H9 (cell line): ENCODE measurements around the gene BCL7B. TPM values are rescaled to one million over a fixed set of nuclear protein-coding genes. Genes with fewer than 3 reads are reported as not detected.

ENCODE experiments used
- DNase-seq: peaks from one replicate; pipeline ENCODE4 v3.0.0-alpha.2; 2017
- H2AFZ ChIP-seq: one replicate; pipeline ENCODE4 v1.6.1; 2013; ENCODE audit warnings: mild to moderate bottlenecking, low read length, control low read depth, moderate library complexity
- H2AK5ac ChIP-seq: 2 replicates; pipeline ENCODE4 v1.6.1; 2013; ENCODE audit warnings: low read length, control low read depth, mixed read lengths; ENCODE audit not compliant: insufficient read length
- H2BK120ac ChIP-seq: one replicate; pipeline ENCODE4 v1.6.1; 2013; ENCODE audit warnings: low read depth, mild to moderate bottlenecking, low read length, control low read depth, inconsistent platforms; ENCODE audit not compliant: poor library complexity, severe bottlenecking
- H2BK12ac ChIP-seq: 2 replicates; pipeline ENCODE4 v1.6.1; 2013; ENCODE audit warnings: low read length, control low read depth, mixed read lengths, low read depth; ENCODE audit not compliant: insufficient read length
- H2BK15ac ChIP-seq: 2 replicates; pipeline ENCODE4 v1.6.1; 2013; ENCODE audit warnings: low read depth, low read length, control low read depth
- H2BK20ac ChIP-seq: one replicate; pipeline ENCODE4 v1.6.1; 2013; ENCODE audit warnings: low read depth, mild to moderate bottlenecking, low read length, control low read depth, inconsistent platforms; ENCODE audit not compliant: poor library complexity, severe bottlenecking
- H2BK5ac ChIP-seq: 2 replicates; pipeline ENCODE4 v1.6.1; 2013; ENCODE audit warnings: low read length, control low read depth, mixed read lengths; ENCODE audit not compliant: insufficient read length
- H3K14ac ChIP-seq: 2 replicates; pipeline ENCODE4 v1.6.1; 2013; ENCODE audit warnings: low read length, control low read depth; ENCODE audit not compliant: insufficient read depth
- H3K18ac ChIP-seq: 2 replicates; pipeline ENCODE4 v1.6.1; 2013; ENCODE audit warnings: low read depth, mild to moderate bottlenecking, mixed read lengths, low read length, control low read depth; ENCODE audit not compliant: insufficient read length
- H3K23ac ChIP-seq: 2 replicates; pipeline ENCODE4 v1.6.1; 2013; ENCODE audit warnings: low read length, control low read depth, mixed read lengths, low read depth; ENCODE audit not compliant: insufficient read length
- H3K23me2 ChIP-seq: 2 replicates; pipeline ENCODE4 v1.6.1; 2013; ENCODE audit warnings: low read depth, mild to moderate bottlenecking, mixed read lengths, low read length, control low read depth; ENCODE audit not compliant: insufficient read length, poor library complexity, severe bottlenecking
- H3K27ac ChIP-seq: 2 replicates; pipeline ENCODE4 v1.5.1; 2013; ENCODE audit warnings: low read length, control low read depth, mixed read lengths, low read depth; ENCODE audit not compliant: insufficient read length
- H3K27me3 ChIP-seq: 2 replicates; pipeline ENCODE4 v1.6.1; 2013; ENCODE audit warnings: low read length, control low read depth, inconsistent platforms; ENCODE audit not compliant: insufficient read depth
- H3K4ac ChIP-seq: 2 replicates; pipeline ENCODE4 v1.6.1; 2013; ENCODE audit warnings: low read depth, mild to moderate bottlenecking, control low read depth, inconsistent platforms, low read length, moderate library complexity
- H3K4me1 ChIP-seq: 2 replicates; pipeline ENCODE4 v1.6.1; 2013; ENCODE audit warnings: low read length, control low read depth, inconsistent platforms; ENCODE audit not compliant: insufficient read depth
- H3K4me2 ChIP-seq: 2 replicates; pipeline ENCODE4 v1.6.1; 2013; ENCODE audit warnings: low read length, control low read depth, mixed read lengths; ENCODE audit not compliant: insufficient read length, insufficient read depth
- H3K56ac ChIP-seq: 2 replicates; pipeline ENCODE4 v1.6.1; 2013; ENCODE audit warnings: low read depth, mild to moderate bottlenecking, mixed read lengths, low read length, control low read depth; ENCODE audit not compliant: insufficient read length
- H3K79me1 ChIP-seq: 2 replicates; pipeline ENCODE4 v1.6.1; 2013; ENCODE audit warnings: low read depth, mild to moderate bottlenecking, moderate library complexity, low read length, control low read depth, inconsistent platforms; ENCODE audit not compliant: insufficient read depth, poor library complexity, severe bottlenecking
- H3K79me2 ChIP-seq: 2 replicates; pipeline ENCODE4 v1.6.1; 2013; ENCODE audit warnings: low read length, control low read depth, inconsistent platforms; ENCODE audit not compliant: insufficient read depth
- H3K9ac ChIP-seq: 2 replicates; pipeline ENCODE4 v1.6.1; 2013; ENCODE audit warnings: low read length, control low read depth, mixed read lengths; ENCODE audit not compliant: insufficient read length; ENCODE audit errors: extremely low read depth
- H3K9me3 ChIP-seq: one replicate; pipeline ENCODE4 v1.6.1; 2013; ENCODE audit warnings: low read depth, low read length, inconsistent platforms; ENCODE audit not compliant: control insufficient read depth
- H3T11ph ChIP-seq: one replicate; pipeline ENCODE4 v1.6.1; 2013; ENCODE audit warnings: mild to moderate bottlenecking, low read length, control low read depth, inconsistent platforms
- H4K20me1 ChIP-seq: one replicate; pipeline ENCODE4 v1.6.1; 2013; ENCODE audit not compliant: control insufficient read depth, insufficient read length, insufficient read depth
- H4K5ac ChIP-seq: 2 replicates; pipeline ENCODE4 v1.6.1; 2013; ENCODE audit warnings: low read depth, mild to moderate bottlenecking, mixed read lengths, low read length, control low read depth; ENCODE audit not compliant: insufficient read length
- H4K8ac ChIP-seq: replicated peaks from 2 replicates; pipeline ENCODE4 v1.6.1; 2013; ENCODE audit warnings: low read length, control low read depth, mixed read lengths, low read depth; ENCODE audit not compliant: insufficient read length
- H4K91ac ChIP-seq: 2 replicates; pipeline ENCODE4 v1.6.1; 2013; ENCODE audit warnings: low read depth, mild to moderate bottlenecking, moderate library complexity, mixed read lengths, low read length, control low read depth; ENCODE audit not compliant: insufficient read length
- H3K27ac Mint-ChIP-seq, 3 experiments: 2 replicates in 2 of 3; 3 replicates in 1 of 3; pipeline ENCODE4 v1.8.0; 2020 to 2021; ENCODE audit warnings: mixed read lengths in 3 of 3, mild to moderate bottlenecking in 1 of 3, moderate library complexity in 1 of 3
- H3K27me3 Mint-ChIP-seq: 2 replicates; pipeline ENCODE4 v1.8.0; 2021; ENCODE audit warnings: low read depth, mild to moderate bottlenecking, moderate library complexity, mixed read lengths
- H3K36me3 Mint-ChIP-seq, 3 experiments: 2 replicates in 2 of 3; 3 replicates in 1 of 3; pipeline ENCODE4 v1.8.0; 2020 to 2021; ENCODE audit warnings: low read depth in 3 of 3, mixed read lengths in 3 of 3; ENCODE audit not compliant: insufficient read depth in 1 of 3
- H3K4me1 Mint-ChIP-seq, 2 experiments: 2 replicates each; pipeline ENCODE4 v1.8.0; 2020; ENCODE audit warnings: mixed read lengths in 2 of 2
- H3K4me3 Mint-ChIP-seq, 2 experiments: 2 replicates in 1 of 2; 3 replicates in 1 of 2; pipeline ENCODE4 v1.8.0; 2020 to 2021; ENCODE audit warnings: mild to moderate bottlenecking in 2 of 2, mixed read lengths in 2 of 2, moderate library complexity in 1 of 2
- H3K9me3 Mint-ChIP-seq, 2 experiments: 2 replicates in 1 of 2; 3 replicates in 1 of 2; pipeline ENCODE4 v1.8.0; 2020; ENCODE audit warnings: mild to moderate bottlenecking in 2 of 2, mixed read lengths in 2 of 2, moderate library complexity in 1 of 2
- CTCF ChIP-seq: fragments of 200-600 bp; sonication (generic); conservative IDR thresholded peaks from 3 replicates; pipeline ENCODE4 v1.8.0; 2021; ENCODE audit warnings: antibody characterized with exemption, mild to moderate bottlenecking
- WGBS: extraction: QIAGEN DNeasy Blood & Tissue Kit; methylation state at CpG from one replicate; pipeline ENCODE4 v1.1.7; 2013; ENCODE audit warnings: missing lambda C conversion rate, low lambda C conversion rate, mixed read lengths; ENCODE audit not compliant: insufficient read length; ENCODE audit errors: extremely low coverage; 5-methylcytosine and 5-hydroxymethylcytosine counted together
- total RNA-seq: library from RNA; stranded (reverse); gene quantifications from 2 replicates; pipeline ENCODE4 v1.2.1, GENCODE V29; 2021

BCL7B gene
- total RNA-seq, 1 experiment from 2014 or later: 48.9 TPM

DNA sequence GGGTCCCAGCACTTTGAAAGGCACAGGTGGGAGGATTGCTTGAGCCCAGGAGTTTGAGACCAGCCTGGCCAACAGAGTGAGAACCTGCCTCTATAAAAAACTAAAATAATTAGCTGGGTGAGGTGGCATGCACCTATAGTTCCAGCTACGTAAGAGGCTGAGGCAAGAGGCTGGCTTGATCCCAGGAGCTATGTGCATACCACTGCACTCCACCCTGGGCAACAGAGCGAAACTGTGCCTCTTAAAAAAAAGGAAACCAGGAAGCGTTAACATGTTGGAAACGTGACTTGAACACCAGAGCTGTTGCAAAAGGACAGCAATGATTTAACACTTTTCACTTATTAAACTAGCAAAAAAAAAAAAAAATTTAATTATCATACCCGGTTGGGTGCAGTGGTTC lies 48.0 kb downstream of the BCL7B start:
- peaks cover 20% of the 10 kb centered on the region; the same call in 1 of the 2 replicates for H3K79me2 ChIP-seq
- no peak overlapping the region for H3K23ac ChIP-seq
- no peaks in the 10 kb centered on the region for H3K23me2 ChIP-seq
- no peak overlapping the region for H2AFZ ChIP-seq
- H3K4ac ChIP-seq: no peak overlapping the region
- no peak overlapping the region for H2BK15ac ChIP-seq
- no peak overlapping the region for H2BK12ac ChIP-seq
- H3K27me3 ChIP-seq: no peaks in the 10 kb centered on the region
- Mint-ChIP-seq H3K36me3 (peaks cover 42 to 88% (median 80%) of the 10 kb centered on the region in 3 experiments), H3K4me1 (no peaks in the 10 kb centered on the region), H3K4me3 (no peak overlapping the region), H3K27ac (no peak overlapping the region), H3K9me3 (no peaks in the 10 kb centered on the region; a peak in 1 of 5 replicates), H3K27me3 (no peaks in the 10 kb centered on the region)
- H2AK5ac ChIP-seq: no peak overlapping the region
- no peak overlapping the region for H3K4me2 ChIP-seq
- H3T11ph ChIP-seq: no peak overlapping the region
- H3K14ac ChIP-seq: no peak overlapping the region
- H3K79me1 ChIP-seq: peaks cover 20% of the 10 kb centered on the region
- no peaks in the 10 kb centered on the region for H3K4me1 ChIP-seq
- H3K9me3 ChIP-seq: no peaks in the 10 kb centered on the region
- no CpG with 5 or more reads among the region's 5 CpGs for WGBS
- H2BK20ac ChIP-seq: no peak overlapping the region
- no peak overlapping the region for H3K18ac ChIP-seq
- H2BK5ac ChIP-seq: no peak overlapping the region
- DNase-seq: no peak
- no peak overlapping the region for H3K27ac ChIP-seq
- H4K8ac ChIP-seq: no peak overlapping the region
- no peak overlapping the region for H3K56ac ChIP-seq
- H3K9ac ChIP-seq: no peak overlapping the region
- no peak overlapping the region for H4K5ac ChIP-seq
- TF ChIP-seq CTCF: no peak
- H2BK120ac ChIP-seq: no peak overlapping the region
- no peak overlapping the region for H4K91ac ChIP-seq
- no peaks in the 10 kb centered on the region for H4K20me1 ChIP-seq
